Suprapubic skin (tissue), 4 donors: ENCODE results near the gene C1QTNF8. TPM values are rescaled to one million over a fixed set of nuclear protein-coding genes. Genes with fewer than 3 reads are reported as not detected.

Experiments
- DNase-seq, 2 donors: peaks; one replicate each; pipeline ENCODE4 v3.0.0-alpha.2; 2019; ENCODE audit warnings: low spot score in 2 of 2
- H3K27ac ChIP-seq: fragments of 200-600 bp; sonication (generic); one replicate; pipeline ENCODE4 v1.5.1; 2019
- H3K27me3 ChIP-seq: fragments of 200-600 bp; sonication (generic); one replicate; pipeline ENCODE4 v1.5.1; 2019
- H3K36me3 ChIP-seq: fragments of 200-600 bp; sonication (generic); one replicate; pipeline ENCODE4 v1.5.1; 2019
- H3K4me1 ChIP-seq: fragments of 200-600 bp; sonication (generic); one replicate; pipeline ENCODE4 v1.5.1; 2019
- H3K4me3 ChIP-seq: fragments of 200-600 bp; sonication (generic); one replicate; pipeline ENCODE4 v1.5.1; 2019; ENCODE audit warnings: mild to moderate bottlenecking
- H3K9me3 ChIP-seq: fragments of 200-600 bp; sonication (generic); one replicate; pipeline ENCODE4 v1.5.1; 2019
- CTCF ChIP-seq, 2 donors: fragments of 200-600 bp in 1 of 2; fragments of 450-650 bp in 1 of 2; sonication (generic) in 1 of 2; IDR thresholded peaks; one replicate each; pipeline ENCODE4 v1.5.1; 2016 to 2019; ENCODE audit warnings: antibody characterized with exemption in 2 of 2, mild to moderate bottlenecking in 1 of 2, moderate library complexity in 1 of 2
- EP300 ChIP-seq: sonication (generic); formaldehyde crosslinking; IDR thresholded peaks from one replicate; pipeline ENCODE4 v1.6.1; 2017; ENCODE audit warnings: antibody characterized with exemption
- POLR2A ChIP-seq, 2 donors: fragments of 450-650 bp; IDR thresholded peaks; one replicate each; pipeline ENCODE4 v1.6.1; 2017; ENCODE audit warnings: antibody characterized with exemption in 2 of 2, mild to moderate bottlenecking in 2 of 2, moderate library complexity in 2 of 2
- POLR2AphosphoS5 ChIP-seq, 3 donors: sonication (generic); formaldehyde crosslinking; IDR thresholded peaks; one replicate each; pipeline ENCODE4 v1.6.1; 2017; ENCODE audit warnings: antibody characterized with exemption in 3 of 3
- WGBS: methylation state at CpG from one replicate; pipeline ENCODE4 v1.1.5; 2018; 5-methylcytosine and 5-hydroxymethylcytosine counted together
- total RNA-seq, 4 donors: library from RNA; depleted of rRNA; stranded (reverse); fragments of >200 nt; gene quantifications; one replicate each; pipeline ENCODE4 v1.1.0, GENCODE V29; 2016

The C1QTNF8 gene
- total RNA-seq, 4 donors from 2014 or later = not detected

- no peak for DNase-seq
- Histone ChIP-seq H3K4me3 (no peak overlapping the region), H3K27me3 (peaks cover 98% of the 10 kb centered on the region), H3K9me3 (no peaks in the 10 kb centered on the region), H3K36me3 (no peaks in the 10 kb centered on the region), H3K4me1 (peaks cover 11% of the 10 kb centered on the region), H3K27ac (no peak overlapping the region)
- no peak for TF ChIP-seq POLR2A (IDR thresholded peaks at IDR 0.05)
- TF ChIP-seq POLR2AphosphoS5 (IDR thresholded peaks at IDR 0.05) = no peak
- TF ChIP-seq EP300 = no peak
- no peak for TF ChIP-seq CTCF (IDR thresholded peaks at IDR 0.05)
- WGBS = 46% methylated on average over 10 of the region's 26 CpGs
These were observed 6.3 kb upstream of the C1QTNF8 start for GRCh38 chr16:1102333-1102700.

GRCh38 chr16:1101573-1102332, 5.7 kb upstream of the C1QTNF8 start:
- no peak overlapping the region for H3K27ac ChIP-seq
- no peaks in the 10 kb centered on the region for H3K9me3 ChIP-seq
- DNase-seq = no peak
- H3K27me3 ChIP-seq = peaks cover 98% of the 10 kb centered on the region
- H3K4me3 ChIP-seq = no peak overlapping the region
- WGBS = 51% methylated on average over 14 of the region's 25 CpGs
- peaks cover 11% of the 10 kb centered on the region for H3K4me1 ChIP-seq
- no peaks in the 10 kb centered on the region for H3K36me3 ChIP-seq
- TF ChIP-seq CTCF (IDR thresholded peaks at IDR 0.05) = no peak
- no peak for TF ChIP-seq POLR2A (IDR thresholded peaks at IDR 0.05)
- no peak for TF ChIP-seq POLR2AphosphoS5 (IDR thresholded peaks at IDR 0.05)
- no peak for TF ChIP-seq EP300

- DNase-seq = no peak
- Histone ChIP-seq H3K4me1 (peaks cover 11% of the 10 kb centered on the region), H3K27ac (no peak overlapping the region), H3K4me3 (no peak overlapping the region), H3K27me3 (peaks cover 98% of the 10 kb centered on the region), H3K9me3 (no peaks in the 10 kb centered on the region), H3K36me3 (no peaks in the 10 kb centered on the region)
- WGBS = 57% methylated on average over 13 of the region's 25 CpGs
- TF ChIP-seq POLR2A (IDR thresholded peaks at IDR 0.05) (no peak), EP300 (no peak), CTCF (IDR thresholded peaks at IDR 0.05) (no peak)
These were observed 5.1 kb upstream of the C1QTNF8 start for GRCh38 chr16:1101133-1101532.

GRCh38 chr16:1100084-1100800, 4.2 kb upstream of the C1QTNF8 start:
- Histone ChIP-seq H3K4me3 (no peak overlapping the region), H3K36me3 (no peaks in the 10 kb centered on the region), H3K9me3 (no peaks in the 10 kb centered on the region), H3K4me1 (peaks cover 11% of the 10 kb centered on the region), H3K27ac (no peak overlapping the region), H3K27me3 (peaks cover 94% of the 10 kb centered on the region)
- no peak for DNase-seq
- WGBS = no CpG with 5 or more reads among the region's 21 CpGs
- no peak for TF ChIP-seq EP300
- TF ChIP-seq POLR2AphosphoS5 (IDR thresholded peaks at IDR 0.05) = no peak
- no peak for TF ChIP-seq POLR2A (IDR thresholded peaks at IDR 0.05)
- TF ChIP-seq CTCF (IDR thresholded peaks at IDR 0.05) = no peak
